ENCODE results near the gene KNCN. TPM values are rescaled to one million over a fixed set of nuclear protein-coding genes. Genes with fewer than 3 reads are reported as not detected.

The KNCN gene
- total RNA-seq, 1 experiment from 2014 or later: not detected

GRCh38 chr1:46587069-46587468 lies 35.6 kb upstream of the KNCN start:
- H3K4me1 ChIP-seq (ENCODE audit: insufficient read depth, low read length): 0 out of 2 replicates have a peak, but pooled peaks cover 2% of the 10 kb centered on the region
- H3K79me1 ChIP-seq (ENCODE audit: insufficient read depth, low read depth, low read length, poor library complexity, severe bottlenecking): no peaks in the 10 kb centered on the region
- no peak overlapping the region for H3K4ac ChIP-seq (ENCODE audit: low read depth, low read length)
- Mint-ChIP-seq H3K4me3 (no peak overlapping the region), H3K27ac (no peak overlapping the region), H3K4me1 (peaks cover 12 to 23% of the 10 kb centered on the region in 2 experiments), H3K36me3 (ENCODE audit: insufficient read depth in 1 of 3, low read depth in 3 of 3) (peaks cover 0 to 30% (median under 1%) of the 10 kb centered on the region in 3 experiments; a peak in 4 of 7 replicates), H3K27me3 (ENCODE audit: low read depth) (no peaks in the 10 kb centered on the region), H3K9me3 (no peaks in the 10 kb centered on the region)
- no CpG with 5 or more reads among the region's 7 CpGs for WGBS (ENCODE audit: extremely low coverage, insufficient read length, low lambda C conversion rate)
- H2BK5ac ChIP-seq (ENCODE audit: insufficient read length, low read length): no peak overlapping the region
- DNase-seq: no peak
- H3K14ac ChIP-seq (ENCODE audit: insufficient read depth, low read length): no peak overlapping the region
- no peaks in the 10 kb centered on the region for H3K79me2 ChIP-seq (ENCODE audit: insufficient read depth, low read length)
- no peak overlapping the region for H3K9ac ChIP-seq (ENCODE audit: extremely low read depth, insufficient read length, low read length)
- H3K4me2 ChIP-seq (ENCODE audit: insufficient read depth, insufficient read length, low read length): no peak overlapping the region
- H3T11ph ChIP-seq (ENCODE audit: low read length): no peak overlapping the region
- H2BK12ac ChIP-seq (ENCODE audit: insufficient read length, low read depth, low read length): no peak overlapping the region
- no peak overlapping the region for H4K91ac ChIP-seq (ENCODE audit: insufficient read length, low read depth, low read length)
- no peak overlapping the region for H4K5ac ChIP-seq (ENCODE audit: insufficient read length, low read depth, low read length)
- H2BK15ac ChIP-seq (ENCODE audit: low read depth, low read length): no peak overlapping the region
- no peak overlapping the region for H3K23ac ChIP-seq (ENCODE audit: insufficient read length, low read depth, low read length)
- no peak overlapping the region for H2AK5ac ChIP-seq (ENCODE audit: insufficient read length, low read length)
- H3K9me3 ChIP-seq (ENCODE audit: control insufficient read depth, low read depth, low read length): no peaks in the 10 kb centered on the region
- no peaks in the 10 kb centered on the region for H4K20me1 ChIP-seq (ENCODE audit: control insufficient read depth, insufficient read depth, insufficient read length)
- no peak overlapping the region for H2BK20ac ChIP-seq (ENCODE audit: low read depth, low read length, poor library complexity, severe bottlenecking)
- H3K27me3 ChIP-seq (ENCODE audit: insufficient read depth, low read length): no peaks in the 10 kb centered on the region
- H4K8ac ChIP-seq (replicated peaks; ENCODE audit: insufficient read length, low read depth, low read length): no peak overlapping the region
- H2AFZ ChIP-seq (ENCODE audit: low read length): no peak overlapping the region
- no peak overlapping the region for H3K27ac ChIP-seq (ENCODE audit: insufficient read length, low read depth, low read length)
- no peak overlapping the region for H3K56ac ChIP-seq (ENCODE audit: insufficient read length, low read depth, low read length)
- H3K18ac ChIP-seq (ENCODE audit: insufficient read length, low read depth, low read length): no peak overlapping the region
- H3K23me2 ChIP-seq (ENCODE audit: insufficient read length, low read depth, low read length, poor library complexity, severe bottlenecking): no peaks in the 10 kb centered on the region
- H2BK120ac ChIP-seq (ENCODE audit: low read depth, low read length, poor library complexity, severe bottlenecking): no peak overlapping the region
- TF ChIP-seq, protein P1, sequence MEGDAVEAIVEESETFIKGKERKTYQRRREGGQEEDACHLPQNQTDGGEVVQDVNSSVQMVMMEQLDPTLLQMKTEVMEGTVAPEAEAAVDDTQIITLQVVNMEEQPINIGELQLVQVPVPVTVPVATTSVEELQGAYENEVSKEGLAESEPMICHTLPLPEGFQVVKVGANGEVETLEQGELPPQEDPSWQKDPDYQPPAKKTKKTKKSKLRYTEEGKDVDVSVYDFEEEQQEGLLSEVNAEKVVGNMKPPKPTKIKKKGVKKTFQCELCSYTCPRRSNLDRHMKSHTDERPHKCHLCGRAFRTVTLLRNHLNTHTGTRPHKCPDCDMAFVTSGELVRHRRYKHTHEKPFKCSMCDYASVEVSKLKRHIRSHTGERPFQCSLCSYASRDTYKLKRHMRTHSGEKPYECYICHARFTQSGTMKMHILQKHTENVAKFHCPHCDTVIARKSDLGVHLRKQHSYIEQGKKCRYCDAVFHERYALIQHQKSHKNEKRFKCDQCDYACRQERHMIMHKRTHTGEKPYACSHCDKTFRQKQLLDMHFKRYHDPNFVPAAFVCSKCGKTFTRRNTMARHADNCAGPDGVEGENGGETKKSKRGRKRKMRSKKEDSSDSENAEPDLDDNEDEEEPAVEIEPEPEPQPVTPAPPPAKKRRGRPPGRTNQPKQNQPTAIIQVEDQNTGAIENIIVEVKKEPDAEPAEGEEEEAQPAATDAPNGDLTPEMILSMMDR (conservative IDR thresholded peaks at IDR 0.05): no peak
